Activated CD8-positive, alpha-beta memory T cell treated with anti-CD3 and anti-CD28 coated beads for 36 hours (primary cell): Measurements from ENCODE around the gene FEV. TPM values are rescaled to one million over a fixed set of nuclear protein-coding genes. Genes with fewer than 3 reads are reported as not detected.

ENCODE experiments used
- CTCF ChIA-PET: fragments of 350-600 bp; sonication (Branson Sonifier 250); formaldehyde crosslinking; loops from one replicate; lab custom pipeline; 2021; ENCODE audit warnings: antibody characterized with exemption; lab: Charles Lee
- POLR2A ChIA-PET: fragments of 350-600 bp; sonication (Branson Sonifier 250); formaldehyde crosslinking; loops from one replicate; lab custom pipeline; 2021; ENCODE audit warnings: antibody characterized with exemption; lab: Charles Lee
- total RNA-seq, 2 experiments: library from RNA; stranded (reverse); gene quantifications; one replicate each; pipeline ENCODE4 v1.2.3, GENCODE V29; 2021

The FEV gene
- total RNA-seq, 2 experiments from 2014 or later, result not detected

DNA sequence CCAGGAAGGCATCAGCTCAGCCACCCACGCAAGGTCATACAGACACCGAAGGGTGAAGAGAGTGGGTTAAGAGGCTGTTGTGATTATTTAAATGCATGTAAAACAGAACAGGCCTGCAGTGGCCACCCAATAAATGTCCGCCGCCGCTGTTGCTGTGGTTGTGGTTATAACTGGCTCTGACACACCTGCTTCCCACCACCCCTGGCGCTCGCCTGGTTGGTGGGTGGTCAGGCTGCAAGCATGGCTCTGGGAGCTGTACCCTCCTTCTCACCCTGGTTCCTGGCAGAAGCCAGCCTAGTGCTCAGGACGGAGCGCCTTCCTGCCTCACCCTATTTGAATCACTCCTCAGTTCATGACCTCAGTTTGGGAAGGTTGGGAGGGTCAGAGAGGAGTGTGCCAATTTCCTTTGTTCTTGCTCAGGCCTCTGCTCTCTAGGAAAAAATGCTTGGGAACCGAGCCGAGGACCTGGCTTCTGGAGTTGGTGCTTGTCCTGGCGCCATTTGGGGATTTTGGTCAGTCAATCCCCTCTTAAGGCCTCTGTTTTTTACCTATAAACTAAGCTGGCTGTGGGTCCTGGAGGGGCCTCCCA is 13.5 kb upstream of the FEV start:
- POLR2A ChIA-PET, result no interaction called here

DNA sequence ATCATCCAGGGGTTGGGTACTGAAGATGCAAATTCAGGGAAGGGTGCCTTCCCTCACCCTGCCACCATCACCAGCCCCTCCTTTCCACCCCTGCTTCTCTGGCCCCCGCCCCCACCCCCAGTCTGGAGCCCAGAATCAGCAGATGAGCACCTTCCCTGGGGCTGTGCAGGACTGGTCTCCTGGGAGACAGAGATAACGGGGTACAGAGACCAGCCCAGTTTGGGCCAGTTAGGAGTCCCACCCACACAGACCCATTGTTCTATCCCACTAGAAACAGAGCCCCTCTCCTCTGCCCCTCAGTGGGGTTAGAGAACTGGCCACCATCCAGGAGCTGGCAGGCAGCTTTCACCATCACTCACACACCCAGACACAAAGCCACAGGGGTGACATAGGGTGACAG is 12.7 kb upstream of the FEV start:
- ChIA-PET CTCF (interaction anchor here (2.4 to 7.7 kb wide), 2 partner anchors 15 to 32 kb away, joined by 8 to 76 read pairs; partner anchors contain the start of gene FEV), POLR2A (no interaction called here)

More for the DNA sequence above, 13.5 kb upstream of the FEV start:
- CTCF ChIA-PET, result interaction anchor here (2.4 to 7.7 kb wide), 2 partner anchors 16 to 31 kb away, joined by 8 to 76 read pairs; partner anchors contain the start of gene FEV

DNA sequence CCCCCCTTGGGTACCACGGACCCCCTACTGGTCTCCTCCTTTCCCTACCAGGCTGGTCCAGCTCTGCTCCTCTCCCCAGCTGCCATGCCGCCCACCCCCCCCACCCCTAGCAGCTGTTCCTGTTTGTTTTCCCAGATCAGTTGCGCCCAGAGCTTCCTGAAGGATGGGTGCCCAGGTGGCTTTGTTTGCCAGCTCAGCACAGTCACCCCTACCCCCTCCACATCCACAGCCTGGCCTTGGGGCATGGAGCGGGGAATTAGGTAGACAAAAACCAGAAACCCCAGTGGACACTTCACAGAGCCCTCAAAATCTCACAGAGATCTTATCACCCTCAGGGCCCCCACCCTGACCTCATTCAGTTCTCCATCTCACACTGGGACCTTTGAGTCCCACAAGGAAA is 12.0 kb upstream of the FEV start:
- POLR2A ChIA-PET, result no interaction called here
- CTCF ChIA-PET, result interaction anchor here (1.7 to 7.7 kb wide), 2 partner anchors 15 to 62 kb away, joined by 7 to 76 read pairs; partner anchors contain the start of gene FEV

DNA sequence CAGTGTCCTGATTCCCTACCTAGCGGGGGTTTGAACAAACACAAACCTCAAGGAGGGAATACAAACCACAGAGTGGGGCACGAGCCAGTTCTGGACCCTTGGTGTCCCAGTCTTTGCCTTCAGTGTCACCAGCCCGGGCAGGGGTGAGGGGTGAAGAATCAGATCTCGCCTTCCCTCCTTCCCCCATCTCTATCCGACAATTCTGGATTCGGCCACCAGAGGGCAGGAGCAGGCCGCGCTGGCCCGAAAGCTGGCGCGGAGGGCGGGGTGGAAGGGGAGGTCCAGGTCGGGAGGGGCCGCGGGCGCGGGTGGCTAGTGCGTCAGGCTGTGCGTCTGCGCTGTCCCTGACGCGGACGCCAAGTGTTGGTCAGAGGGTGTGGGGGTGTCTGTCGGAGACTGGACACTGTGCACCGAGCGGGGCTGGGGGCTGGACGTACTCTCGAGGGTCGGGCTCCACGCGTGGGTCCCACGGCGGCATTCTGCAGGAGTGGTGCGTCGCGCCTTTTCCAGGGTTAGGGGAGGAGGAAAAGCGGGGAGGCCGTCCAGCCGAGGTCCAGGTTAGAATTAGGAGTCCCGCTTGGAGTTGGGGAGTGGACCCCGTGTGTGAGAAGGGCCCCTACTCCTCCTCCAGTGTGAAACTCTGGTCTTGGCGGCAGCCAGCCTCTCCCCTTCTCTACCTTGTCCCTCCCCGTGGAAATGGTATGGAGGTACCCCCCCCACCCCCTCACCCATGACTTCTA is 11.2 kb upstream of the FEV start:
- POLR2A ChIA-PET, result interaction anchor here (0.9 kb wide), 1 partner anchor 104 kb away, joined by 4 read pairs; no protein-coding TSS in a partner anchor

DNA sequence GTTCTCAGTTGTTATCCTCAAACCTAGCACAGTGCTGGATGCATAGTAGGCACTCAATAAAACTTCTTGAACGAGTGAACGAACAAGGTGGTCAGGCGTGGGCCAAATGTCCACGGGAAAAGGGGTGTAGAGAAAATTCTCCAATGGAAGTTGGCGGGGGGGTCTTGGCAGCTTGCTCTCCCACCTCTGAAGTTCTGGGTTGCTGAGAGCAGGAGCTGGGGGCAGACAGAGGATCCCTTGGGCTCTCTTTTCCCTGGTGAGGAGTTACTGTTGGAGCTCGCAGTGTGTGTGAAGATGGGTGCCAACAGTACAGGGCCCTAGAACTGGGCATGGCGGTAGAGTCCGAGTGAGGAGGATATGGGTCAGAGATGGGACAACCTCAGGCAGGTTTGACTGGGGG is 10.6 kb upstream of the FEV start:
- POLR2A ChIA-PET, result interaction anchor here (0.9 kb wide), 1 partner anchor 103 kb away, joined by 4 read pairs; no protein-coding TSS in a partner anchor
- CTCF ChIA-PET, result interaction anchor here (0.6 to 7.7 kb wide), 10 partner anchors 12 to 394 kb away, joined by 3 to 76 read pairs (median 4); partner anchors contain the start of genes CDK5R2 and FEV

More for the DNA sequence above, 11.2 kb upstream of the FEV start:
- CTCF ChIA-PET, result interaction anchor here (0.6 to 7.7 kb wide), 6 partner anchors 12 to 192 kb away, joined by 3 to 76 read pairs (median 6); partner anchors contain the start of gene FEV

DNA sequence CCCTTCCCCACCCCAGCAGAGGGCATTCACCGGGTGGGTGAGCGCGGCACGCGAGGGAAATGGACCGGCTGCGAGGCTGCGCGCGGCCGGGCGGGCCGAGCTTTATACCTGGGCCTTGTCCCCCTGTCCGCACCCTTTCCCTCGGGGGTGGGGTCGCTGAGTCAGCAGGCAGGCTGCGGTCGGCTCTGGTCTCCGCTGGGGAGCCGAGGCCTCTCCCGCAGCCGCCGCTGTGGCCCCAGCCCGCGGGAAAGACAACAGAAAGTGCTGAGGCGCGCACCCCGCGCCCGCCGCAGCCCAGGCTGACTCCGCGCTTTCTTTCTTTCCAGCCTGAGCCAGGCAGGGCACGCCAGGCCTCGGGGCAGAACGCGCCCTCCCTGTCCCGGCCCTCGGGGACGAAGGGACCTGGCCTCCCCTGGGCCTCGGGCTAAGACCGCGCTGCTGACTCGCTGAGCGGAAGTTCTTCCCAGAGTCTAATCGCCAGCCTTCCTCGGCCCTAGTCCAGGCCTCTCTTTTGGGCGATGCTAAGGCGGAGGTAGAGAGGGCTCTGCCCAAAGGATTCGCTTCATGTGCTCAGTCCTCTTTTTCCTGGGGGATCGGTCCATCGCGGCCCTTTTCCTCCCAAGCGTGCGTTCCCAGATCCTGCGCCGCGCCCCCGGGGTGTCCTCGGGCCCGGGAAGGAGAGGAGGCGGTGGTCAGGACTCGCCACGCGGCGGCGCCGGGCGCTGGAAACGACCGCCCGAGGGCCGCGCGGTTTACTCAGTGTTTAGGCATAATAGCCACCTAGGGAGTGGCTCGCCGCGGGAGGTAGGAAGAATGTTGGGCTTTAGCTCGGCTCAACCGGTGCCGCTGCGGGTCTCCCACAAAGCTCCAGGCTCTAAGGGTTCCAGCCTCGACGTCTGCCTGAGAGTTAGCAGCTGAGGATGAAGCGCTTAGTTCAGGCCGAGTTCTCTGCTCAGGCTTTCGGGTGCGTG is 8.6 kb upstream of the FEV start, which contains the start of gene CRYBA2:
Gene CRYBA2 (minus strand): TSS at position 78 of the 971 bp plus-strand sequence. CDS start 246 bp downstream, outside the sequence.
- POLR2A ChIA-PET, result interaction anchor here (0.6 kb wide), 1 partner anchor 213 kb away, joined by 10 read pairs; no protein-coding TSS in a partner anchor
- CTCF ChIA-PET, result interaction anchor here (1.0 to 7.7 kb wide), 4 partner anchors 11 to 140 kb away, joined by 3 to 76 read pairs (median 3); partner anchors contain the start of gene FEV

DNA sequence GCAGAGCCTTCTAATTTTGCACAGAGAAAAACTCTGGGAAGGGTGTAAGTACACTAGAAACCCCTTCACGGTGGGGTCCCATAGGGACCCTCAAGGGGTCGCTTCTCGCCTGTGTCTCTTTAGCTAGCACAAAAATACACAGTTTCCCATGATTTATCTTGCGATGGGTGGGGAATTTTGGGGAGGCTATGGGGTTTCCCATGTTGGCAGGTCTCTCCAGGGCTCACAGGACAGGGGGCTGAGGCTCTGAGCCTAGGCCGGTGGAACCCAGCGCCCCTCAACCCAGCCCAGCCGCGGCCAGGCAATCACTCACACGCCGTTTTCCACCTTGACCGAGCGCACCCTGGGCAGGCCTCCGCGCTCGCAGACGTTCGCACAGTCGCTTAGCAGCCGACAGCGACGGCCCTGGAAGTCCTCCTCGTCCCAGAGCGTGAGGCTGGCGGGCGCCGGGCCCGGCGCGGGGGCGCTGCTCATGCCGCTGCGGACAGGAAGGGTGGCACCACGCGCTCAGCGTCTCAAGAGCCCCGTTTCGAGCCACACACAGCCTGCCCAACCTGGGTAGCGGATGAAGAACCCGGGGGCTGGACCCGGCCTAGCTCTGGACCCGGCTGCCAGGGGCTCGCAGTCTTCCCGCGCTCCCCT is 7.8 kb upstream of the FEV start:
- ChIA-PET POLR2A (interaction anchor here (0.6 kb wide), 1 partner anchor 213 kb away, joined by 10 read pairs; no protein-coding TSS in a partner anchor), CTCF (interaction anchor here (1.4 to 7.7 kb wide), 2 partner anchors 11 to 95 kb away, joined by 3 to 76 read pairs; partner anchors contain the start of gene FEV)

DNA sequence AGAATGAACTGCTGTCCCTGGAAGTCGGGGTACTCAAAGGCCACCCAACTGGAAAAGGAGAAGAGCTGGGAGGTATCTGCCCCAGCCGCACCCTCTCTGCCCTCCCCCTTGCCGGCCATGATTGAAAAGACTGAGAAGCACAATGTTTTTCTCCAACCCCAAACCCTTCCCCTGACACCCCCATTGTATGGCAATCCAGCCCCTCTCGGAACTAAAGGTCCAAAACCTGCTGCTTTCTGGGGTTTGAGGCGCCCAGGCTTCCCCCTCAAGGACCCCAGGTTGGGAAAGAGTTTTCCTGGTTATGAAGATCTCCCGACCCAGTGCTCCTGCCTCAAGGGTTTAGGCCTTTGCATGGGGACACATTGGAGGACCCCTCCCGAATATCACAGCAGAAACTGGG is 7.2 kb upstream of the FEV start:
- ChIA-PET CTCF (interaction anchor here (1.1 to 7.7 kb wide), 2 partner anchors 10 to 12 kb away, joined by 3 to 76 read pairs; partner anchors contain the start of gene FEV), POLR2A (no interaction called here)

DNA sequence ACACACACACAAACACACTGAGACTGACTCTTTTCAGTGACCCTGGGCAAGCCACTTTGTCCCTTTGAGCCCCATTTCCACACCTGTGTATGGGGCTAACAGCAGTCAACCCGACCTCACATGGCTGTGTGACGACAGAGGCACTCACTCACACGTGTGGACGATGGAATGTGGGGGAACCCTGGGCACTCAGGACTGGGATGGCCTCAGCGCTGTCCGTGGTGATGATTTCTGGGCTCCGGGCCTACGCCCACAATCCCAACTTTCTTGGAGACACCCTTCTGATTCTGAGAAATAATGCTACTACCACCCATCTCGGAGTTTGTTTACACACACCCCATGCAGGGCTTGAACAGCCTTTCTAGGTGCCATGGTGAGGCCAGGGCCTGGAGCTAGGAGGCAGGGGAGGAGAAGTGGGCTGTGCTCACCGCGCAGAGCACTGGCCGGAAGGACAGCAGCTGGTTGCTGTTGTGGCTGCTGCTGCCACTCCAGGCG is 6.7 kb upstream of the FEV start:
- ChIA-PET CTCF (interaction anchor here (1.1 kb wide), 1 partner anchor 12 kb away, joined by 3 read pairs; no protein-coding TSS in a partner anchor), POLR2A (no interaction called here)

DNA sequence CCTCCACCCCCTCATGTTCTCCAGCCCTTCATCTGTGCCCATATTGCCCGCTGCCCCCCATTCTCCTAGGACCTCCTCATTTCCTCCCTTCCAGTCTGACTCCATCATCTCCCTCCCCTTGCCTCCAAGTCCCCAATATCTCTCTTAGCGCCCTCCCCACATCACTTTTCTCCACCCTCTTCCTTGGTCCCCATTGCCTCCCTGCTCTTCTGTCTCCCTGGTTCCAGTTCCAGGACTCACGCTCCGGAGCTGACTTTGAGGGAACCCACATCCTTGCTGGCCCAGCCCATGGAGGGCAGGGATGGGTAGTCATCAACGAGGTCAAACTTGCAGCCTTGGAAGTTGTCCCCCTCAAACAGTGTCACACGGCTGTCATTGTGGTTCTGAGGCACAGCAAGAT is 5.6 kb upstream of the FEV start:
- POLR2A ChIA-PET, result no interaction called here
- CTCF ChIA-PET, result interaction anchor here (0.6 to 1.8 kb wide), 3 partner anchors 11 to 74 kb away, joined by 3 to 5 read pairs (median 5); no protein-coding TSS in a partner anchor

DNA sequence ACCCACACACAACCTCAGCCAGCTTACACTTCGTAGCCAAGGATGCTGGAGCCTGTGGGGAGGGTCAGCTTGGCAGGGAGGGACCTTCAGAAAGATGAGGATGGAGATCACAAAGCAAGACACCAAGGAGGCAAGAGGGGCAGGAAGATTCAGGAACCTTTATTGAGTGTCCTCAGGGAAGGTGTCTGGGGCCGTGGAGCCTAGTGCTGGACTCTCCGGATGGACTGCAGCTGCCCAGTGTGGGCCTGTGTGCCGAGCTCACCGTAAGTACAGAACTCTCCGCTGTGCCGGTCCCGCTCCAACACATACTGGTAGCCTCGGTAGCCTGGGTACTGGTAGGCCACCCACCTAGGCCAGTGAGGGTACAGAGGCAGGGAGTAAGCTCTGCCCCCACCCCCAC is 5.1 kb upstream of the FEV start:
- CTCF ChIA-PET, result interaction anchor here (0.6 to 1.8 kb wide), 4 partner anchors 8 to 73 kb away, joined by 3 to 5 read pairs (median 4); no protein-coding TSS in a partner anchor
- POLR2A ChIA-PET, result no interaction called here

DNA sequence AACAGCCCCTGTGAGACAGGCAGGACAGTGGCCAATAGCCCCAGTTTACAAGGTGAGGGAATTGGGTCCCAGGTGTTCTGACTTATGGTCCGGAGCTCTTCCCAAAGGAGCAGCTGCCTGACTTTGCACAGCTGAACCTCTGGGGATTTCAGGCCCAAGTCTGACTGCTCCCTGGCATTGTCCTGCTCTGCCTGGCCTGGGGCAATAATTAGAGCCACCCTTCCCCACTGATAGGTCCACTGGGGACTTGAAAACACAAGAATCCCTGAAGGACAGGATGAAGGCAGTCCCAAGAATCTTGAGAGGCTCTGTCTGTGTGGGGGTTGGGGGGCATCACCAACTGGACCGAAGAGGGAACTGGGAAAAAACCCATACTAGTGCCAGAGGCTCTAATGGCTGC is 3.7 kb upstream of the FEV start:
- ChIA-PET CTCF (interaction anchor here (0.9 to 1.9 kb wide), 3 partner anchors 9 to 115 kb away, joined by 5 to 9 read pairs (median 5); no protein-coding TSS in a partner anchor), POLR2A (no interaction called here)

DNA sequence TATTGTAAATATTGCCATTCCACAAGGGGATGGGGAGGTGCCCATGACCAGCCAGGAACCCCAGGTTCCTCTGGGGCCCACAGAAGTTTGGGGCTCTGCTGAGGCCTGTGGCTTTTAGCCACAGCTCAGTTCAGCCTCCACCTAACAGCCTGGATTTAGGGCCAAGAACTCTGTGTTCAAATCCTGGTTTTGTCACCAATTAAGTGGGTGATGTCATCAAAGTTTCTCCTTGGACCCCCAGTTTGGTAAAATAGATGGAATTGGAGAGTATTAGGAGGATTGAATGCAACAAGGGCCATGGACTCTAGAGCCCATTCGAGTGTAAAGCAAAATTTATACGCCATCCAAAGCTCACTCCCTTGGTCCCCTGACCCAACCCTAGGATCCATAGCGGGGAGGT is 3.2 kb upstream of the FEV start:
- CTCF ChIA-PET, result interaction anchor here (1.9 kb wide), 1 partner anchor 8 kb away, joined by 9 read pairs; no protein-coding TSS in a partner anchor
- POLR2A ChIA-PET, result no interaction called here

DNA sequence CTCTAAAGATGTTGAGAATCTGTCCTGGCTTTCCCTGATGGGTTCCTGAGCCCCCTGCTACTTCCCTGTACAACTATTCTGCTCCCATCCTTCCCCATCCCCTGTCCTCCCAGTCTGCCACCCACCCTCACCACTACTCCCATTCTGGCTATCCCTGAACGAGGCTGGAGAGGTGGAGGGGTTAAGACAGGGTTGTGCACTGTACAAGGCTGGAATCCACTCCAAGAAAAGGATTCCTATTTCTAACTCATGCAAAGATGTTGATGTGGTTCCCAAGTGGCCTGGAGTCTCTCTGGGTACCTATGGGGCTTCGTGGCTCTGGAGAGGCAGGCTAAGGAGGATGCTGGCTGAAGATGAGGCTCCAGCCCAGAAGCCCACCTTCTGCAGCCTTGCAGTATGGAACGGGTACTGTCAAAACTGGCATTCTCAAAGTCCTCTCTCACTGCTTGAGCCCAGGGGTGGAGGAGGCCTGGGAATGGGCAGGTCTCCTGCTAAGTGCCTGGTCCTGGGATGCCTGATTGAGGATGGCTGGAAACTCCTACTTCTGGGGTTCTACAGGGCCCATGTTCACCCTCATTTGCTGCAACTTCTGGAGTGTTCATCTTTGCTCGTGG is 1.3 kb upstream of the FEV start:
- ChIA-PET CTCF (no interaction called here), POLR2A (no interaction called here)

DNA sequence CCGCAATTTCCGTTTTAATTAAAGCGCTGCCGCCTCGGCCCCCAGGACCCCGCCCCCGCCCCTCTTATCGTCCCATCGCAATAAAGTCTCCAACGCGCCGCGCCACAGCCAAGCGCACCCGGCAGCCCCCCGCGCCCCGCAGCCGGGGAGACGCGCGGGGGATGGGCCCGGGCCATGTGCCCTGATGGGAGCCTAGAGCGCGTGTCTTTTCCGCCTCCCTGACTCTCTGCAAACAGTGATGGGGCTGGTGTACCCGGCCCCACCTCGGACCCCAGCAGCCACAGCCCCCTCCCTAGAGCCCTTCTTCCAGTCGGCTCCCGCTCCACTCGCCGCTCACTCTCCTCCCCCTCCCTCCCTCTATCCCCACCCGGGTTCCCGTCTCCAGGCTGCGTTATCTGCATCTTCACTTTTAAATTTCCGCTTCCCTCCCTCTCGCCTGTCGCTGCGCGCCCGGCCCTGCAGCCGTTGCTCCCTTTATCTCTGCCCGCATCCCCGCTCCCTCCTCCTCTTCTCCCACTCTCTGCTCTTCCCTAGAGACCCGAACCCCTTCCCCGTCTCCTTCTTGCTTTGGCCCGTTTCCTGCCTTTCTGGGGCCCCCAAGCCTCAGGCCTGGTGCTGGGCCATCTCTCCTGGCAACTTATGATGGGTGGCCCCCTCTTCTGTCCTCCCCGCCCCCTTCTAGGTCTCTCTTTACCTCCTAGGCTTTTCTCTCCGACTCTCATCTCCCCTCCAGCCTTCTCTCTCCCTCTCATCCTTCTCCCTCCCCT is 524 bp upstream of the FEV start:
- ChIA-PET CTCF (interaction anchor here (1.2 to 5.7 kb wide), 2 partner anchors 11 to 88 kb away, joined by 3 to 76 read pairs; partner anchors contain the start of gene CRYBA2), POLR2A (no interaction called here)
